GM12878 (cell line): ENCODE data around the gene FGFR4.

Source experiments
- CTCF ChIP-seq, 3 experiments: IDR thresholded peaks in 2 of 3; conservative IDR thresholded peaks in 1 of 3; 2 replicates each; pipeline ENCODE4 v1.5.1; 2011; ENCODE audit warnings: low read depth in 3 of 3, low read length in 3 of 3, mild to moderate bottlenecking in 3 of 3, control low read depth in 2 of 3, moderate library complexity in 2 of 3, inconsistent platforms in 1 of 3, mixed read lengths in 1 of 3; ENCODE audit not compliant: control insufficient read depth in 2 of 3, insufficient read depth in 1 of 3; ENCODE audit errors: extremely low read depth in 1 of 3
- EP300 ChIP-seq, 2 experiments: fragments of 150-350 bp in 1 of 2; IDR thresholded peaks; 2 replicates each; pipeline ENCODE4 v1.6.1; 2011 to 2012; ENCODE audit warnings: low read depth in 2 of 2, low read length in 2 of 2, borderline replicate concordance in 1 of 2, improper control_type of control experiment in 1 of 2, inconsistent platforms in 1 of 2; ENCODE audit not compliant: control insufficient read depth in 1 of 2
- ESRRA ChIP-seq: IDR thresholded peaks from 2 replicates; pipeline ENCODE4 v1.6.1; 2012; ENCODE audit warnings: mild to moderate bottlenecking, low read length, improper control_type of control experiment
- IRF5 ChIP-seq: fragments of 450-650 bp; IDR thresholded peaks from 2 replicates; pipeline ENCODE4 v1.6.1; 2017; ENCODE audit warnings: borderline replicate concordance
- JUNB ChIP-seq: IDR thresholded peaks from 2 replicates; pipeline ENCODE4 v1.6.1; 2016; ENCODE audit warnings: antibody characterized with exemption, mild to moderate bottlenecking
- NR2C2 ChIP-seq: IDR thresholded peaks from 2 replicates; pipeline ENCODE4 v1.6.1; 2011; ENCODE audit warnings: borderline replicate concordance, low read depth; ENCODE audit not compliant: control insufficient read depth, insufficient read length
- POLR2A ChIP-seq: IDR thresholded peaks from 2 replicates; pipeline ENCODE4 v1.6.1; 2011; ENCODE audit warnings: low read depth, mild to moderate bottlenecking, low read length
- POLR2AphosphoS5 ChIP-seq: IDR thresholded peaks from 2 replicates; pipeline ENCODE4 v1.6.1; 2011; ENCODE audit warnings: mild to moderate bottlenecking, low read length, inconsistent platforms
- RAD21 ChIP-seq: IDR thresholded peaks from 2 replicates; pipeline ENCODE4 v1.6.1; 2011; ENCODE audit warnings: mild to moderate bottlenecking, low read depth, low read length, moderate library complexity; ENCODE audit not compliant: insufficient read depth
- SIX5 ChIP-seq: IDR thresholded peaks from 2 replicates; pipeline ENCODE4 v1.6.1; 2011; ENCODE audit warnings: mild to moderate bottlenecking, low read depth, low read length, moderate library complexity; ENCODE audit not compliant: severe bottlenecking
- TCF3 ChIP-seq: IDR thresholded peaks from 2 replicates; pipeline ENCODE4 v1.6.1; 2012; ENCODE audit warnings: low read depth, mild to moderate bottlenecking, low read length, borderline replicate concordance; ENCODE audit not compliant: insufficient read depth
- USF2 ChIP-seq: IDR thresholded peaks from 2 replicates; pipeline ENCODE4 v1.6.1; 2011; ENCODE audit warnings: low read depth, low read length, improper control_type of control experiment, borderline replicate concordance
- ZNF24 ChIP-seq: fragments of 450-650 bp; IDR thresholded peaks from 2 replicates; pipeline ENCODE4 v1.6.1; 2017; ENCODE audit warnings: antibody characterized with exemption, mild to moderate bottlenecking
- ZZZ3 ChIP-seq: IDR thresholded peaks from 2 replicates; pipeline ENCODE4 v1.6.1; 2011; ENCODE audit warnings: low read depth; ENCODE audit not compliant: control insufficient read depth, insufficient read length

- TF ChIP-seq CTCF (IDR thresholded peaks at IDR 0.05 in 2 of 3, conservative IDR thresholded peaks at IDR 0.05 in 1 of 3; ENCODE audit: control insufficient read depth in 2 of 3, extremely low read depth in 1 of 3, insufficient read depth in 1 of 3, low read depth in 3 of 3, low read length in 3 of 3) (no peak), EP300 (IDR thresholded peaks at IDR 0.05; ENCODE audit: borderline replicate concordance in 1 of 2, control insufficient read depth in 1 of 2, low read depth in 2 of 2, low read length in 2 of 2) (no peak), ESRRA (no peak), IRF5 (no peak), USF2 (no peak), POLR2A (no peak), RAD21 (no peak), ZNF24 (no peak), ZZZ3 (no peak), TCF3 (no peak), JUNB (no peak), NR2C2 (no peak), SIX5 (no peak), POLR2AphosphoS5 (no peak)
These were observed 41.1 kb upstream of the FGFR4 start for GRCh38 chr5:177045631-177046030.
